SU-DHL-6 (cell line): ENCODE results near the gene GDI2.
"Not testable (repeated sequence)": the region's sequence is repeated elsewhere in the genome, so short reads cannot be mapped to it uniquely, and the experiment has no call there.

Source experiments
- EZH2phosphoT487 ChIP-seq: fragments of 200-600 bp; sonication (generic), shearing (Covaris generic); conservative IDR thresholded peaks from 2 replicates; pipeline ENCODE4 v1.6.1; 2018; ENCODE audit warnings: mild to moderate bottlenecking, antibody characterized with exemption, low read length, moderate library complexity, mixed read lengths
- TF ChIP-seq, protein P1 (sequence below): fragments of 200-600 bp; sonication (generic); IDR thresholded peaks from one replicate; pipeline ENCODE4 v1.5.1; 2017; ENCODE audit warnings: antibody characterized with exemption, mild to moderate bottlenecking, low read length, moderate library complexity; ENCODE audit not compliant: insufficient read depth, poor library complexity, severe bottlenecking

DNA sequence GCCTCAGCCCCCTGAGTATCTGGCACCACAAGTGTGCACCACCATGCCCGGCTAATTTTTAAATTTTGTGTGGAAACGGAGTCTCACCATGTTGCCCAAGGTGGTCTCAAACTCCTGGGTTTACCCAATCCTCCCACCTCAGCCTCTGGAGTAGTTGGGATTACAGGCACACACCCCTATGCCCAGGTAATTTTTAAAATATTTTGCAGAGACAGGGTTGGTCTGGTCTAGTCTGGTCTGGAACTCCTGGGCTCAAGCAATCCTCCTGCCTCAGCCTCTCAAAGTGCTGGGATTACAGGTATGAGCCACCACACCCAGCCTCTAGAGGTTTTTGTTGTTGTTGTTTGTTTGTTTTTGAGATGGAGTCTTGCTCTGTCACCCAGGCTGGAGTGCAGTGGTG lies 22.9 kb upstream of the GDI2 start:
- TF ChIP-seq EZH2phosphoT487 = not testable (repeated sequence)
- TF ChIP-seq, protein P1, sequence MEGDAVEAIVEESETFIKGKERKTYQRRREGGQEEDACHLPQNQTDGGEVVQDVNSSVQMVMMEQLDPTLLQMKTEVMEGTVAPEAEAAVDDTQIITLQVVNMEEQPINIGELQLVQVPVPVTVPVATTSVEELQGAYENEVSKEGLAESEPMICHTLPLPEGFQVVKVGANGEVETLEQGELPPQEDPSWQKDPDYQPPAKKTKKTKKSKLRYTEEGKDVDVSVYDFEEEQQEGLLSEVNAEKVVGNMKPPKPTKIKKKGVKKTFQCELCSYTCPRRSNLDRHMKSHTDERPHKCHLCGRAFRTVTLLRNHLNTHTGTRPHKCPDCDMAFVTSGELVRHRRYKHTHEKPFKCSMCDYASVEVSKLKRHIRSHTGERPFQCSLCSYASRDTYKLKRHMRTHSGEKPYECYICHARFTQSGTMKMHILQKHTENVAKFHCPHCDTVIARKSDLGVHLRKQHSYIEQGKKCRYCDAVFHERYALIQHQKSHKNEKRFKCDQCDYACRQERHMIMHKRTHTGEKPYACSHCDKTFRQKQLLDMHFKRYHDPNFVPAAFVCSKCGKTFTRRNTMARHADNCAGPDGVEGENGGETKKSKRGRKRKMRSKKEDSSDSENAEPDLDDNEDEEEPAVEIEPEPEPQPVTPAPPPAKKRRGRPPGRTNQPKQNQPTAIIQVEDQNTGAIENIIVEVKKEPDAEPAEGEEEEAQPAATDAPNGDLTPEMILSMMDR = not testable (repeated sequence)
